ENCODE data around the gene MAGEA9B.
"Not testable (repeated sequence)": the region's sequence is repeated elsewhere in the genome, so short reads cannot be mapped to it uniquely, and the experiment has no call there.

Gene MAGEA9B

DNA sequence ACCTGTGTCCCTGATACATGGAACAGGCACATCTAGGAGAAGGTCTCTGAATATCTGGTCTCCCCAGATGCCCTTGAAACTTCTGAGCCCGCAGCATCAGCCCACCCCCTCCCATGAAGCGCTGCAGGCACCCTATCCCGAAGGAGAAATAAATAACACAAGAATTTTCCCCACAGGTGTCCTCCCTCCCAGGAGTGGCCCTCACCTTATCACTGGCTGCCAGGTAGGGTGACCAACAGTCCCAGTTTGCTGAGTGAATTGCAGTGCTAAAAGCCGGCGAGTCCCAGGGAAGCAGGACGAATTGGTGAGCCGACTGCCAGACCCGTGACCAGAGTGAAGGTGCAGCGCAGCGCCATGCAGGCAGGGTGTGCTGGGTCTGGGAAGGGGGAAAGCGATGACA is 53.3 kb downstream of the MAGEA9B start:
- DNase-seq = not testable (repeated sequence)

DNA sequence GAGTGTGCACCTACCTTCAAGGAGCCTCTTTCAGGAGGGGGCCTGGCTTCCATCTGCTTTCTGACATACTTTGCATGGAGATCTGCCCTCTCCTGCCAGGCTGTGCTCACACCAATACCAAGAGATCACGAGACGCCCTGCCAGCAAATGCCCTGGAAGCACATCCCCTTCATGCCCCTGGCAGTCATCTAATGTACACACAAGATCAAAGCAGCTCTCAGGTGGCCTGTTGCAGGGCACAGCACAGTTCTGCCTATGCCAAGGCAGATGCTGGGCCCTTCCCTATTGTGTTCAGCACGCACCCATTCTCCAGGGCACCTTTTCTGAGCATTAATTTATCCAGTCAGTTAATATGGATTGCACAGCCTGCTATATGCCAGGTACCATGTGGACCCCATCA is 54.4 kb downstream of the MAGEA9B start:
- not testable (repeated sequence) for DNase-seq
